HG03095 (cell line): ENCODE data around the gene COL25A1.
A peak's percentile ranks its signal among the peaks of the same experiment; 100 is the strongest.
"Not testable (repeated sequence)": the region's sequence is repeated elsewhere in the genome, so short reads cannot be mapped to it uniquely, and the experiment has no call there.

Experiments
- ATAC-seq: cut with Tn5 transposase; IDR thresholded peaks from one replicate; pipeline ENCODE4 v1.9.1; 2021; ENCODE audit warnings: moderate library complexity; ENCODE audit not compliant: unreplicated experiment

COL25A1 gene

DNA sequence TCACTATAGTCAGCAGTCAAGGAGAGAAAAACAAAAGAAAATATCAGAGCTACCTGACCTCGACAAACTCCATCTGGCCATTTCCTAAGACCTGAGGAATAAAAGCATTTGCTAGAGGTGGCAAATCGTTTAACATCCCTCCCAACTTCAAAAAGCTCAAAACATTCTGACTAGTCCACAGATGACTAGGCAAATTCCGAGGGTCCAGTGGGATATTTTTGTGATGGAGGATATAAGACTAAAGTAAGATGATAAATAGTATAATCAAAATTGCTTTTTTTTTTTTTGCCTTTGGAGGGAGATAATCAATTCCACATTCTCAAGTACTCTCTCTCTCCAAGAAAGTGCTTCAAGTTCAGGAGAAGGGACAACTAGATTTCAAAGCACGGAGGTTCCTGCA is 420.5 kb downstream of the COL25A1 start:
- ATAC-seq = no peak

DNA sequence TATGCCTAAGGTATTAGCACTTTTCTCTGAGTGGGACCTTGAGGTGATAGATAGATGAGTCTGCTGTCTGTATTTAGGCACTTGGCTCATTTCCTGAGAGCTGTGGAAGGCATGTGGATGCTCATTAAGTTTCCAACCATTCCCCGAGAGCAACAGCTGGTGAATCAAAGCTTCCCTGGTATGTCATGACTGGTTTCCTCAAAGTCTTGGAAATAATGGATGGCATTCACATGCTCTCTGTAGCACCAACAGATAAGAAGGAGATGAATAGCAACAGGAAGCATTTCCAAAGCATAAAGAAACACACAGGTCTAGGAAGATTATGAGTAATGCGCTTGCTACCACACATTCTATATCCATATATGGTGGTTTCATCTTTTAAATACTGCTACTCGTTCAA is 421.3 kb downstream of the COL25A1 start:
- ATAC-seq = no peak

DNA sequence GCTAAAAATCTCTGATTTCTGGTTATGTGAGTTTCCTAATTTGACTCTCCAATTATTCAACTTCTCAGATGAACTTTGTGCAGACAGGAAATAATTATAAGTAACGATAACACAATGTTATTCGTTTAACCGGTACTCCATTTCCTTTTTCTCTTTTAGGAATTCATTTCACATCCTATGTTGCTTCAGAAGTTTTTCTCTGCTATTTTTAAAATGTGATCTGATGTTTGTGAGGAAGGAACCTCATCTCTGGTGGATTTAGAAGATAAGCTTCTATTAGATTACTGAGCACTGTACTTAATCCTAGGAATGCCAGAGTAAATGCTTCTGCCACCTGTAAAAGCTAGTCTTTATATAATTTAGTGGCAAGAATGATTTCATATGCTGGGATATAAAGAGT is 423.7 kb downstream of the COL25A1 start:
- no peak for ATAC-seq

DNA sequence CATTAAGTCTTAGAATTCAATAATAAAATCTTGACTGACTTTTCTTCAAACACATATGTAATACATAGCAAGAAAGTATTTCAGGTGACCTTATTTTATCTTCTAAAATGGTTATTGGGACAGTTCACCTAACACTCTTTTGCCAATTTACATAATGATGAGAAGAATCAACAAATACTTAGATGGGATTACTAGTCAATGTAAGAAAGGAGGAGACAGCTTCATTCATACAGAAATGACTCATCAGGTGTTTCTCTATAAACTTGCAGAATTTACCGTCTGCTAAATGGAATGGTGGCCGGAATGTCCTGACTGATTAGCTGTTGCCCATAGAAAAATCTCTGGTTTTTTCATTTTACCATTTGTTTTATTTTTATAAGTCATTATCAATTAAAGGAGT is 424.6 kb downstream of the COL25A1 start:
- no peak for ATAC-seq

DNA sequence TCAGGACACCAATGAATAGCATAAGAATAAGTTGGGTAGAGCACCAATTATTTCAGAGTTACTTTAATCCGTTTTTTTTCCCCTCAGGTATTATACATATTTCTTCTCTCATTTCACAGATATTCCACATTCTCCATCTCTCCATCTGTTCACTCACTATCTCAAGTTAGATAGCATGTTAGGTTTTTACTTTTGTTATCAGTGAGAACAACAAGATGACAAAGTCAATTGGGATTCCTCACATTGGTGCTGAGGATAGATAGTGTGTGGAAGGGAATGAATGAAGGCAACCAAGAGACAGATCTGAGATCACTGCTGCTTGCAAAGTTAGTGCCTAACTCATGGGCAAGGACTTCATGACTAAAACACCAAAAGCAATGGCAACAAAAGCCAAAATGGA is 427.7 kb downstream of the COL25A1 start:
- ATAC-seq = no peak

DNA sequence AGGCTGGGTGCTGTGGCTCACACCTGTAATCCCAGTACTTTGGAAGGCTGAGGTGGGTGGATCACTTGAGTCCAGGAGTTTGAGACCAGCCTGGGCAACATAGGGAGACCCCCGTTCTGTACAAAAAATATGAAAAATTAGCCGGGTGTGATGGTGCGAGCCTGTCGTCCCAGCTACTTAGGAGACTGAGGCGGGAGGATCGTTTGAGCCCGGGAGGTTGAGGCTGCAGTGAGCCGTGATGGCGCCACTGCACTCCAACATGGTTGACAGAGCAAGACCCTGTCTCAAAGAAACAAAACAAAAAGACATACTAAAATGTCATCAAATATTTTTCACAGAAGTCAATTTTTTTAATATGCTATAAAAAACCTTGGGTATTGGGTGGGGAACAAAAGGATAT is 432.5 kb downstream of the COL25A1 start:
- ATAC-seq = not testable (repeated sequence)

DNA sequence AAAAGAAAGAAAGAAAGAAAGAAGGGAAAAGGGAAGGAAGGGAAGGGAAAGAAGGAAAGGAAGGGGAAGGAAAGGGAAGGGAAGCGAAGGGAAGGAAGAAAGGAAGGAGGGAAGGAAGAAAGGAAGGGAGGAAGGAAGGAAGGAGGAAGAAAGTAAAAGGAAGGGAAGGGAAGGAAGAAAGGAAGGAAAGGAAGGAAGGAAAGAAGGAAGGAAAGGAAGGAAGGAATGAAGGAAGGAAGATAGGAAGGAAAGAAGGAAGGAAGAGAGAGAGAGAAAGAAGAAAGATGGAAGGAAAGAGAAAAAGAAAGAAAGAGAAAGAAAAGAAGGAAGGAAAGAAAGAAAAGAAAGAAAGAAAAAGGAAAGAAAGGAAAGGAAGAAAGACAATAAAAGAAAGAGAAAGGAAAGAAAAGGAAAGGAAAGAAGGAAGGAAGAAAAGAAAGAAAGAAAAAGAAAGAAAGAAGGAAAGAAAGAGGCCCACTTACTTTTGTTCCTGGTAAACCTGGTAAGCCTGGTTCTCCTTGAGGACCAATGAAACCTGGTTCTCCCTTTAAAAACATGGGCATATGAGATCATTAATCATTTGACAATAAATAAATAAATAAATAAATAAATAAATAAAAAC is 433.7 kb downstream of the COL25A1 start:
- ATAC-seq = no peak

DNA sequence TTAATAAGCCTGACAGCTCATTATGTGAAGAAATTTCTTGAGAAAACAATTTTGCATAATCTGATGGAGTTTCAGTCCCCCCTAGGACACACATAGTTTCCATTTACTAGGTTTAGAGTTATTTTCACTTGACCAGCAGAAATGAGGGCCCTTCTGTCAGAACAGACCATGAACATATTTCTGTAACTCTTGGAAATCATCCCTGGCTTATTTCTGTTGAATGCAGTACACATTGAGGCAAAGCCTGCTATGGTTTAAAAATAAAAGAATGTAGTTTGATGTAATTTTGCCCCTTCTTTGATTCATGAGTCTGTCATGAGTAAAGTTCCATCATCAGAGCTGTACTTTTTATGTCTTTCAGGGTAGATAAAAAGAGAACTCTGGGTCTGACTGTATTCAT is 435.0 kb downstream of the COL25A1 start:
- ATAC-seq = no peak

DNA sequence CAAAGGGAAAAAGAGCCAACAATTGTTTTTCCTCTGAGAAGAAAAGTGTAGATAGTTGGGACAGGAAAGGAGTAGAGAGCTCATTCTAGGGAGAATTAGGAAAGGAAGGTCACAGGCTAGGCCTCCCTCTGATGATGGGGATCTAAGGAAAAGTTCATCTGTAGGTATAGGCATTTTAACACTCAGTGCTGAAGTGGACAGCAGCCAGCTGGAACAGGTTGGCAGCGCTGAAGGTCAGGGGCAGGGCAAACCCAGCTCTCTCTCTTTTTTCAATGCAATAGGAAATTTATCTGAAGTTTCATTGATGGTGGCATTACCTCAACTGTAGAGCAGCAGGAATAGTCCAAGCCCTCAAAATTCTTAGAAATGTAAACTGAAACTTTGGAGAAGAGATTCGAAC is 441.1 kb downstream of the COL25A1 start:
- ATAC-seq = no peak

DNA sequence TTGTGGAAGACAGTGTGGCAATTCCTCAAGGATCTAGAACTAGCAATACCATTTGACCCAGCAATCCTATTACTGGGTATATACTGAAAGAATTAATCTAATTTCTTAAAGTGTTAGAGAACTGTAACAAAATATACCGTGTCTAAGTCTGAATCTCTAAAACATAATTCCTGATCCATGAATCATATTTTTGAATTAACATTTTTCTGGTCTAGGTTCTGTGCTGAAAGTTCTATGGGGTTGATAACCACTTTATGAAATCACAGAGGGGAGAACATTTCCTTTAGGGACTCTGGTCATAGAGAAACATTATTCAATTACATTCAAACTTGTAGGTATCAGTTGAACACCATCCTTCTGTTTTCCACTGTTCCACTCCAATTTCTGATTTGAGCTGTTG is 447.7 kb downstream of the COL25A1 start:
- no peak for ATAC-seq

DNA sequence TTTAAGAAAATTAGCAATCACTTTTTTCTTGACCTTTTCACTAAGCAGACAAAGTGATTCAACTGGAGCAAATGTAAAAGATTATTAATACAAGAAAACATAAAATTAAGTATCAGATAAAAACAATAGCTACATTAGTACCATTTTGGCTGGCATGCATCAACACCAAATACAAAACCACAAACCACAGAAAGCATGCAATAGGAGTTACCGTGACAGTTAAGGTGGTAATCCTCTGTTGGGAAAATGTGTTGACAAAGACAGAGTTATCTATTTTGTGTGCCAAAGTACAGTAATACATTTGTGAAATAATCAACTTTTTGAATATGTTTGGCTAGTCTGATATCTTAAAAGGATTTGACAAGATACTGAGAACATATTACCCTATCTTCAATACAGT is 449.8 kb downstream of the COL25A1 start:
- no peak for ATAC-seq

DNA sequence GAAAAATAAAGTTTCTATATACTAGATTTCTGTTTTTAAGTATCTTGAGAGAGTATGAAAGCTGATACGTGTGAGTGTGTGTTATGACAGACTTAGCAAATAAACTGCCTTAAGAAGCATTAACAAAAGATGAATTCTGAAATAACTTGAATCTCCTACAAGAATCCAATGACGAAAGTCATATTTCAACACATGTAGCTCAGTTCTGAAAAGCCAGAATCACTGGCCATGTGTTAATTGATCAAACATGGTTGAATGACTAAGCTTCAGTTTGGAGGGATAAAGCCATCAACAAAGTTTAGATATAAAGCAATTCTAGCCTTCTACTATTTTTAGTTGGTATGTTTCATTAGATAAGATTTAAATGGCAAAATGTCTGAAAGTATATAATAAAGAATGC is 451.1 kb downstream of the COL25A1 start:
- no peak for ATAC-seq

DNA sequence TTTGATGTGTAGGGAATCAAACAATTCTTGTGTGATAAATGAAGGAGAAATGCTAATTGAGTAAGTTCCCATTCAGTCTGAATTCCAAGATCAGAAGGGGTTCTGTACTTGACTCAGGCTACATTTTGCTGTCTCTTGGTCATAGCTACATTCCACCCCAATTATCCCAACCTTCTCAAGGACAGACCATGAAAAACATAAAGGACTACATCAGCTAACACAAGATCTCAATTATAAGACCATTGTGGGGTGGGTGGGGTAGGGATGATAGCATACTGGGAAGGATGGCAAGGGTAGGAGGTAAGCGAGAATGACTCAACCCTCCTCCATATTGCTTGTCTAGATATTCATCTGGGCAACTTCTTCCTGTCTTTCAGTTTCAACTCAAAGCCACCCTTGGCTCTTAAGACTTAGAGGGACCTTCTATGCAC is 452.2 kb downstream of the COL25A1 start:
- ATAC-seq = no peak

DNA sequence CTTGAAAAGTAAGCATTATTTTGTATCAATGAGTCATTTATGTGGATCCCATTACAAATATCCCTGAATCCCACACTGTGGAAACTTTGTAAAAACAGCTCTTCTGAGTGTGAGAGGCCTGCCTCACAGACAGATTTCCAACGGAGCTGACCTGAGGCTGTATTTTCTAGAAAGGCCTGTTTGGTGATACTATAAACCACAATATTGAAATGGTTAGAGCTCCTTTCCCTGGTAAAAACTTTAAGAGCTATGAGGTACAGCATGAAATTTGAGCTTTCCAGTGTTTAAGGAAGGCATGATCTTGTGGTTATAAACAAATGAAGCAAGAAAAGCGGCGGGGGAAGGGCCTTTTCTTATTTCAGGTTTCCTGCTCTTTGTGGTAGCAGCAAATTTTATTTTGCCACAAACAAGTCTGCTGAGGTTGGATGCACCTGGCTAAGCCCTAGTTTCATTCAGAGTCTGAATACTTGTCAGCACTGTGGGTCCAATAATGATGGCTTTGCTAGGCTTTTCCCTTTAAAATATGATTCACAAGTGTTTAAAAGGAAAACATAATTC is 452.8 kb downstream of the COL25A1 start:
- ATAC-seq = peak; percentile 86

DNA sequence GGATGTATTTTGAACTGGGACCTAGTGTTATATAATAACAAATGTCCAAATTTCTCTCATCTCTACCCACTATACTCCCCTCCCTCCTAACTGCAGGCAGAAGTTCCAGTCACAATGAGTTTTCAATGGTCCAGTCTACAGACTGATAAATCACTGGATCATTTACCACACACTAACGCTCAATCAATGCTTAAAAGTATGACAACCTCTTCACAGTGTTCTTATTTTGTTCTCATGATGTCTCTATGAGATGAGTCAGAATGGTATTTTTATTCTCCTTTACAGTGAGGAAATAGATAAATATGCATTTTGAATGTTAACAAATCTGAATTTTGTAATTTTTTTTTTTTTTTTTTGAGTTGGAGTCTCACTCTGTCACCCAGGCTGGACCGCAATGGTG is 455.9 kb downstream of the COL25A1 start:
- ATAC-seq = no peak

DNA sequence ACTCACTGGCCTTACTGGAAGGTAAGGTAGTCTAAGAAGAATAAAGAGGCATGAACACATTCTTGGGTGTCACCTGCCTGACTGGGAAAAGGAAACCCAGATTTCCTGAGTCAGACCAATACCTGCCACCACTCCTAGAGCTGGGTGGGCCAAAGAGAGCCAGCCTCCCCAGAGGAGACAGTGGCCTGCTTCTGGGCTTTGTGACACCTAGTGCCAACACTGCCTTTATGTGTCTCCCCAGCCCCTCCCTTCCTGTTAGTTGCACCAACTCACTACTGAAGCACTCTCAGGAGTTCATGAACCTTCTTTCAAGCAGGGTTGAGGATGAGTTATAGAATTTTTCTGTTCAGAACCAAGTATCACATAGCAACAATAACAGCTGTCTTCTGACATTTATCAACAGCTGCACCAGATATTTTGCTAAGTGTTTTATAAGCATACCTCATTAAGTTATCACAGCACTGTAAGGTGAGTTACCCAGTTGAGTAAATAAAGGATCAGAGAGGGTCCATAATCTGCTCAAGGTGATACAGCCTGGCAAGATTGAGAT is 462.0 kb downstream of the COL25A1 start:
- ATAC-seq = no peak

DNA sequence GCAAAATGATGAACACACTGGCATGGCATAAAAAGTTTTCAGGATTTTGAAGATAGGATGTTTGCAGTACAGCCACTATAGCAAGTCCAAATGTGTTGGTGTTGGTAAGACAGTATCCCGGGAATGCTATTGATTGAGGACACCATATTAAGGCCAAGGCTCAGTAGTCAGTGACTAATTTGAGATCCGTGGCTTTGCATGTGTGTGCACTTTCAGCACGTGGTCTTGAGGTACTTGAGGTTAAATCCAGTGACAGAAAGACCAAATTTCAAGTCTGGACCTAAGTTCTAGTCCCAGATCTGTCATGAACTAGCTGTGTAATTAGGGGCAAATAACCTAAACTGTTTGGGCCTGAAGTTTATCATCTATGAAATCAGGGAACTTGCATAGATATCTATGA is 463.1 kb downstream of the COL25A1 start:
- no peak for ATAC-seq

DNA sequence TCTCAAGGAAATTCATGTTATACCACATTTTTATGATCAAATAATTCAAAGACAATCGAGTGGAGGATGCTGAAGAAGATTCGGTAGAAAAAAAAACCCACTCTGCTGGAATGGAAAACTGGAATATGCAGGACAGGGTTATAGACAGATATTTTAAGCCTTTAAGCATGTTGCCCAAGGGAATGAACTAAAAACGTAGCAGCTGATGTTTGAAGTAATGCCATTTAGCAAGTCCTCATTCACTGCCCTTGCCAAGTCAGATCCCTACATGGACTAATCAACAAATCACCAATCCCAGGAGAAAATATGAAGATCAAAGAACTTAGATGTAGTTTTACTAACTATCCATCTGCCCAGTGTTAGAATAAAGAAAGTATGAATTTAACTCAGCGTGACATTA is 464.0 kb downstream of the COL25A1 start:
- no peak for ATAC-seq

DNA sequence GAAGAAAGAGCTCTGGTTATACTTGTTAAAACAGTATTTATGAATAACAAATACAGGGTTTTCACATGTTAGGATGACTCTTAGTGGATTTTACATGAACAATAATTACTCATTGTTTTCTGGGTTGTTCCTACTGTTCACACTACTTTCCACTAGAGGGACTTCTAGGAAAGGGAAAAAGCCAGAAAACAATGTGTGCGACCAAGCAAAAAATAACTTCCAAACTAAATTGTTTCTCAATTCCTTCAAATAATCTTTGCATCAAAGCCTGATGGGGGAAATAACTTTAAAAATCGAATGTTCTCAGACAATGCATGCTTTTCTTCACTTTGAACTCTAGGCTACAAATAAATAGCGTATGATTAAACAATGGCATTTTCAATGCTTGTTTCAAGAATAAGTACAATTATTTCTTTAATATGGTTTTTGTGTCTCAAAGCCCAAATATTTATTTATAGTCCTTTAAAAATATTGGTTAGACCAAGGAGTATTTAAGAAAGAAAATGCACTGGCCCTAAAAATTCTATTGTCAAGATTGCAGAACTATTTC is 467.5 kb downstream of the COL25A1 start:
- ATAC-seq = no peak

DNA sequence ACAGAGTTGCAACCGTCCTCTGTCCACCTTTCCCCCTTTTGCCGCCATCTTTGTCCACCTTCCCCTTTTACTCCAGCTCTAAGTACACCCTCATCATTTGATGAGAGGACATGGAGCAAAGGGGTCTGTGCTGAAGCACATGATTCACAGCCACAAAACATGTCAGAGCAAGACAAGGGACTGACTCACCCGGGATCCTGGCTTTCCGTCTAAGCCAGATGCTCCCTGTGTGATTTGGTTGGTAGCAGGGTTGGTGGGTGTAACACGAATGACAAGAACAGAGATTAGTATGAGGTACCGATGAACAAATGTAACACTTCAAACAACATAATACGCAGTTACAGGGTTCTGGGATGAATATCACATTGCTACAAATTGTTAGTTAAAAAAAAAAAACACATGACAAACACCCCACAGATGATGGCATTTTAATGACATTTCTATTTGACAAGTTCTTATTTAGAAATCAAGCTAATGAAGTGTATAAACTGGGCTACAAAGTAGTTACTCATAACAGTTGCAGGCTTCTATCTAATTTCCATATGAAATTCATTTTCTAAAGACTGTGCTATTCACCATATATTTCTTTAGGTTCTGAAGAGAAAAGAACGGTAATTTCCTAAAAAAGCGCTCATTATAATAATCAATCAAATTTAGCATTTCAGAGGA is 468.2 kb downstream of the COL25A1 start:
- no peak for ATAC-seq

DNA sequence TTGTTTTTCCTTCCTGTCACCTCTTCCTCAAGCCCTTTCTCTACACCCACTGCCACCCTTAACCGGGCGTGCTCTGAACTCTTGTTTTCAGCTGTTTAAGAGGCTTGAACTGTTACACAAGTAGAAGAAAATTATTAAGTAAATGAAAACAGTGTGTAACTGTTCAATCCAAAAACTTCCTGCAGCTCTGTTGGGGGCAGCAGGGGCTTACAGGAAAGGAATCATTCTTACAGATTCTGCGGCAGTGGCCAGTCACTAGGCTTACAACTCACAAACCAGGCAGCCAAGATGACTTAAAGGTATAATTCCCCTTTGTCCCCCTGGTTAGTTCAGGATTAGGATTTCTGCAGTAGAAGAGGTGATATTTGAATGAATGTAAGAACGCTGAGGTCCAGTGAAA is 469.4 kb downstream of the COL25A1 start:
- no peak for ATAC-seq

DNA sequence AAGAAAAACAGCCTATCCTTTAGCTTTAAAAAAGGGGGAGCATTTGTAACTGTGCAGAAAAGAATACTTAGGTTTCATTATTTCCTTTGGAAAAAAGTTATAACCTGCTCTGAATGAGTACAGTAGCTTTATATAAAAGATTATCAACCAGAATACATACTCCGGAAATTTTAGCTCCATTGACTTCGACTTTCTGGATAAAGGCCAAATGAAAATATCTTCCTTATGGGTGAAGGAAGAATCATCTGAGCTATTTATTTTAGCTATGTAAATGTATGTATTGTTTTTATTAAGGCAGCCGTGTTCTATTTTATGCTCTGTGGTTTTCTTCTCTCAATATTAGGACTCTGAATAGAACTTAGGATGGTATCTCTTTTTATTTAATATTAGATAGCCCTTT is 470.6 kb downstream of the COL25A1 start:
- no peak for ATAC-seq
